Left lung (tissue), 10 donors: Measurements from ENCODE around the gene SH3PXD2A. TPM values are rescaled to one million over a fixed set of nuclear protein-coding genes. Genes with fewer than 3 reads are reported as not detected.

Experiments used
- ATAC-seq: fragments of 200-7000 bp; cut with Tn5 transposase; one replicate; pipeline ENCODE4 v1.9.1; 2020; ENCODE audit warnings: moderate library complexity
- DNase-seq, 4 donors: peaks; one replicate each; pipeline ENCODE4 v3.0.0-alpha.2; 2013 to 2020
- H3K27ac ChIP-seq, 2 donors: fragments of 200-600 bp; sonication (generic) in 1 of 2; one replicate each; pipeline versions ENCODE4 v1.5.0 to v1.8.0; 2020 to 2021
- H3K27me3 ChIP-seq, 2 donors: fragments of 200-600 bp; sonication (generic) in 1 of 2; one replicate each; pipeline versions ENCODE4 v1.5.0 to v1.8.0; 2020 to 2021
- H3K36me3 ChIP-seq, 2 donors: fragments of 200-600 bp; sonication (generic) in 1 of 2; one replicate each; pipeline versions ENCODE4 v1.5.0 to v1.8.0; 2020 to 2021
- H3K4me1 ChIP-seq, 2 donors: fragments of 200-600 bp; one replicate each; pipeline ENCODE4 v1.8.0; 2021
- H3K4me3 ChIP-seq, 2 donors: fragments of 200-600 bp; sonication (generic) in 1 of 2; one replicate each; pipeline versions ENCODE4 v1.5.0 to v1.8.0; 2020 to 2021; ENCODE audit warnings: mild to moderate bottlenecking in 1 of 2
- H3K9me3 ChIP-seq, 2 donors: fragments of 200-600 bp; sonication (generic) in 1 of 2; one replicate each; pipeline versions ENCODE4 v1.5.0 to v1.8.0; 2020 to 2021
- CTCF ChIP-seq, 2 donors: fragments of 200-600 bp; sonication (generic) in 1 of 2; IDR thresholded peaks; one replicate each; pipeline versions ENCODE4 v1.5.0 to v1.8.0; 2021; ENCODE audit warnings: antibody characterized with exemption in 2 of 2
- intact Hi-C, 2 donors: fragments of 100-400 bp; cut with DNase I; formaldehyde crosslinking; loops; one replicate each; pipeline versions ENCODE4 v1.11.2 to v1.14.2; 2022
- polyA plus RNA-seq, 6 donors: library from polyadenylated mRNA; unstranded; fragments of 120-200 nt; gene quantifications; one replicate each; pipeline ENCODE4 v1.2.1, GENCODE V29; 2013; ENCODE audit not compliant: insufficient read length in 6 of 6
- total RNA-seq, 2 donors: library from RNA; stranded (reverse); fragmentation: NEBNext Ultra II Directional; extraction: Animal tissue kit (Norgen Biotek cat#: 25700); gene quantifications; one replicate each; pipeline ENCODE4 v1.2.1, GENCODE V29; 2021
- donor health status: DM: no; HTN: yes; CAD: no.
- donor health status: DM: no; HTN: no; CAD: no.

The SH3PXD2A gene
- total and polyA plus RNA-seq, 8 donors = 44.8 to 117 (median 91.7) TPM

GRCh38 chr10:103822107-103822716, 33.2 kb downstream of the SH3PXD2A start:
- TF ChIP-seq CTCF (IDR thresholded peaks at IDR 0.05) = no peak
- peaks cover 11 to 15% of the 10 kb centered on the region in 2 donors for H3K4me1 ChIP-seq
- H3K9me3 ChIP-seq = no peaks in the 10 kb centered on the region
- peaks cover 0 to 10% of the 10 kb centered on the region in 2 donors for H3K27me3 ChIP-seq
- no peak overlapping the region for H3K27ac ChIP-seq
- H3K4me3 ChIP-seq = no peak overlapping the region
- ATAC-seq (no peak), DNase-seq (peak in 2 of 4 donors; percentile 49 to 53)
- intact Hi-C loops = no loop called here
- H3K36me3 ChIP-seq = no peaks in the 10 kb centered on the region

GRCh38 chr10:103820101-103821062, 35.0 kb downstream of the SH3PXD2A start:
- Histone ChIP-seq H3K4me3 (no peak overlapping the region), H3K9me3 (no peaks in the 10 kb centered on the region), H3K27ac (no peak overlapping the region), H3K27me3 (peaks cover 0 to 10% of the 10 kb centered on the region in 2 donors), H3K4me1 (peaks cover 11 to 15% of the 10 kb centered on the region in 2 donors), H3K36me3 (no peaks in the 10 kb centered on the region)
- ATAC-seq (peak; percentile 56), DNase-seq (peak in 3 of 4 donors; percentile 66 to 79 (median 78))
- TF ChIP-seq CTCF (IDR thresholded peaks at IDR 0.05) = no peak
- intact Hi-C loops = no loop called here

- ATAC-seq (no peak), DNase-seq (no peak)
- H3K4me1 ChIP-seq = peaks cover 11 to 15% of the 10 kb centered on the region in 2 donors
- peaks cover 0 to 10% of the 10 kb centered on the region in 2 donors for H3K27me3 ChIP-seq
- no peaks in the 10 kb centered on the region for H3K9me3 ChIP-seq
- H3K36me3 ChIP-seq = no peaks in the 10 kb centered on the region
- no peak overlapping the region for H3K4me3 ChIP-seq
- H3K27ac ChIP-seq = no peak overlapping the region
- intact Hi-C loops = no loop called here
- no peak for TF ChIP-seq CTCF (IDR thresholded peaks at IDR 0.05)
Observed at GRCh38 chr10:103819493-103819892, 35.9 kb downstream of the SH3PXD2A start.

GRCh38 chr10:103818765-103819374, 36.5 kb downstream of the SH3PXD2A start:
- Histone ChIP-seq H3K36me3 (no peaks in the 10 kb centered on the region), H3K4me1 (peaks cover 11 to 14% of the 10 kb centered on the region in 2 donors), H3K4me3 (no peak overlapping the region), H3K9me3 (no peaks in the 10 kb centered on the region), H3K27ac (no peak overlapping the region), H3K27me3 (peaks cover 0 to 10% of the 10 kb centered on the region in 2 donors)
- no peak for TF ChIP-seq CTCF (IDR thresholded peaks at IDR 0.05)
- intact Hi-C loops = no loop called here
- peak; percentile 25 for ATAC-seq
- DNase-seq = no peak
